Osteoblast (primary cell): ENCODE measurements around the gene ULK3. TPM values are rescaled to one million over a fixed set of nuclear protein-coding genes. Genes with fewer than 3 reads are reported as not detected.

Experiments used
- DNase-seq: peaks from one replicate; pipeline ENCODE4 v3.0.0; 2011; ENCODE audit warnings: low spot score, mixed read lengths; ENCODE audit not compliant: insufficient read length; ENCODE audit errors: missing footprints
- H2AFZ ChIP-seq: 2 replicates; pipeline ENCODE4 v1.6.0; 2011; ENCODE audit warnings: mild to moderate bottlenecking, low read length
- H3K27ac ChIP-seq: 2 replicates; pipeline ENCODE4 v1.5.1; 2011; ENCODE audit warnings: mild to moderate bottlenecking, low read depth, low read length, moderate library complexity
- H3K27me3 ChIP-seq: 2 replicates; pipeline ENCODE4 v1.6.0; 2012; ENCODE audit warnings: mild to moderate bottlenecking, control low read depth, inconsistent platforms, low read length, moderate library complexity; ENCODE audit not compliant: insufficient read depth
- H3K36me3 ChIP-seq: 2 replicates; pipeline ENCODE4 v1.5.1; 2011; ENCODE audit warnings: mild to moderate bottlenecking, low read length, control low read depth, moderate library complexity; ENCODE audit not compliant: insufficient read depth
- H3K4me1 ChIP-seq: 2 replicates; pipeline ENCODE4 v1.5.1; 2011; ENCODE audit warnings: mild to moderate bottlenecking, low read length, control low read depth, moderate library complexity; ENCODE audit not compliant: insufficient read depth
- H3K4me2 ChIP-seq: 2 replicates; pipeline ENCODE4 v1.6.0; 2011; ENCODE audit warnings: mild to moderate bottlenecking, low read length; ENCODE audit not compliant: insufficient read depth
- H3K4me3 ChIP-seq: fragments of 200-600 bp; sonication (generic); 3 replicates; pipeline ENCODE4 v1.5.1; 2012; ENCODE audit warnings: mild to moderate bottlenecking, low read length, inconsistent platforms; ENCODE audit not compliant: insufficient read depth
- H3K79me2 ChIP-seq: 2 replicates; pipeline ENCODE4 v1.6.0; 2012; ENCODE audit warnings: mild to moderate bottlenecking, low read length, control low read depth, inconsistent platforms; ENCODE audit not compliant: insufficient read depth
- H3K9me3 ChIP-seq: 2 replicates; pipeline ENCODE4 v1.5.1; 2011; ENCODE audit warnings: low read depth, low read length, control low read depth
- H4K20me1 ChIP-seq: 2 replicates; pipeline ENCODE4 v1.6.0; 2012; ENCODE audit warnings: mild to moderate bottlenecking, low read length, control low read depth; ENCODE audit not compliant: insufficient read depth
- total RNA-seq: library from RNA; depleted of rRNA; stranded (reverse); fragments of >200 nt; gene quantifications from 2 replicates; pipeline ENCODE4 v1.2.3, GENCODE V29; 2012
- TF ChIP-seq, protein P1 (sequence below): IDR thresholded peaks from 2 replicates; pipeline ENCODE4 v1.5.1; 2011; ENCODE audit warnings: mild to moderate bottlenecking, low read depth, low read length, moderate library complexity; ENCODE audit errors: extremely low read depth

ULK3 gene
- total RNA-seq, 1 donor: 21.4 TPM

DNA sequence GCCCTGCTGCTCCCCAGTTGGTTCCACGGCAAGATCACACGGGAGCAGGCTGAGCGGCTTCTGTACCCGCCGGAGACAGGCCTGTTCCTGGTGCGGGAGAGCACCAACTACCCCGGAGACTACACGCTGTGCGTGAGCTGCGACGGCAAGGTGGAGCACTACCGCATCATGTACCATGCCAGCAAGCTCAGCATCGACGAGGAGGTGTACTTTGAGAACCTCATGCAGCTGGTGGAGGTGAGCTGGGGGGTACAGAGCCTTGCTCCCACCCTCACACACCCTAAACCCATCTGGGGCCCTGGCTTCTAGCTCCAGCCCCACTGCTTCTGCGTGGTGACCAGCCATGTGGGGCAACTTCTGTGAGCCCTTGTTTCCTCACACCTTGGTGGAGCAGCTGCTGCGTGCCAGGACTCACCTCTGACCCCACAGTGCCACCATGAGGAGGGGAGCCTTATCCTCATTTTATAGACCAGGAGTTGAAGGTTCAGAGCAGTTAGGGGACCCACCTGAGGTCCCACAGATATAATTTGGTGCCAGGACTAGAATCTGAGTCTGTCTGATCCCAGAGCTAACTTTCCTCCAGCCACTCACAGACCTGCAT is 43.6 kb downstream of the ULK3 start:
- DNase-seq: peak; percentile 63

DNA sequence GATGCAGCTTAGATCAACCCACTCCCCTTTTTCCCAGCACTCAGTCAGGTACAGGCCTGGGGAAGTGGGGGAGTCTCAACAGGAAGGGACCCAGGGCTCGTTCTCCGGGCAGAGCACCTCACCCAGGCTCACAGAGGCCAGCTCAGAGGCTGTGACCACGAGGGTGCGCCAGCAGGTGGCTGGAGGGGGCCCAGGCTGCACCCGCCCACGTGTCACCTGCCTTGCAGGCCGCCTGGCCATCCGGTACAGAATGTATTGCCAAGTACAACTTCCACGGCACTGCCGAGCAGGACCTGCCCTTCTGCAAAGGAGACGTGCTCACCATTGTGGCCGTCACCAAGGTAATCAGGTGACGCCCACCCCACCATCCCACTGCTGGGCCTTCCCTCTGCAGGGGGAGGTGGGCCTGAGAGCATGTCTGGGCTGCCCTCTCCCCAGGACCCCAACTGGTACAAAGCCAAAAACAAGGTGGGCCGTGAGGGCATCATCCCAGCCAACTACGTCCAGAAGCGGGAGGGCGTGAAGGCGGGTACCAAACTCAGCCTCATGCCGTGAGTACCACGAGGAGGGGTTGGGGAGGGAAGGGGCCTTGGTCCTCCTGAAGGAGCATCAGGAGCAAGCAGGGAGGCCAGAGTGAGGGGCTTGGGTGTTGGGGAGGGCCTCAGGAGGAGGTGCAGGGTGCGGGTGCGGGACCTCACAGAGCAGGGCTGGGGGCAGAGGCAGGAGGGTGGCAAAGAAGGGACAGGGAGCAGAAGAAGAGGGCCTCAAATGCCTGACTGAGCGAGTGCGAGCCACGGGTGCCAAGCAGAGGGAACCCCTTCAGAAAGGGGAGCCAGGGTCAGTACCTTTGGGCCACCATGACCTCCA is 44.3 kb downstream of the ULK3 start:
- Histone ChIP-seq H3K4me1 (peaks cover 5% of the 10 kb centered on the region), H4K20me1 (peaks cover 48% of the 10 kb centered on the region)

More for the DNA sequence above, 43.6 kb downstream of the ULK3 start:
- Histone ChIP-seq H3K27me3 (no peaks in the 10 kb centered on the region), H2AFZ (no peak overlapping the region), H4K20me1 (peaks cover 45% of the 10 kb centered on the region), H3K9me3 (no peaks in the 10 kb centered on the region), H3K4me3 (no peak overlapping the region), H3K4me2 (no peak overlapping the region), H3K27ac (peak overlapping the region; percentile 43), H3K79me2 (peaks cover 55% of the 10 kb centered on the region), H3K36me3 (peaks cover 46% of the 10 kb centered on the region), H3K4me1 (peaks cover 3% of the 10 kb centered on the region)
- TF ChIP-seq, protein P1, sequence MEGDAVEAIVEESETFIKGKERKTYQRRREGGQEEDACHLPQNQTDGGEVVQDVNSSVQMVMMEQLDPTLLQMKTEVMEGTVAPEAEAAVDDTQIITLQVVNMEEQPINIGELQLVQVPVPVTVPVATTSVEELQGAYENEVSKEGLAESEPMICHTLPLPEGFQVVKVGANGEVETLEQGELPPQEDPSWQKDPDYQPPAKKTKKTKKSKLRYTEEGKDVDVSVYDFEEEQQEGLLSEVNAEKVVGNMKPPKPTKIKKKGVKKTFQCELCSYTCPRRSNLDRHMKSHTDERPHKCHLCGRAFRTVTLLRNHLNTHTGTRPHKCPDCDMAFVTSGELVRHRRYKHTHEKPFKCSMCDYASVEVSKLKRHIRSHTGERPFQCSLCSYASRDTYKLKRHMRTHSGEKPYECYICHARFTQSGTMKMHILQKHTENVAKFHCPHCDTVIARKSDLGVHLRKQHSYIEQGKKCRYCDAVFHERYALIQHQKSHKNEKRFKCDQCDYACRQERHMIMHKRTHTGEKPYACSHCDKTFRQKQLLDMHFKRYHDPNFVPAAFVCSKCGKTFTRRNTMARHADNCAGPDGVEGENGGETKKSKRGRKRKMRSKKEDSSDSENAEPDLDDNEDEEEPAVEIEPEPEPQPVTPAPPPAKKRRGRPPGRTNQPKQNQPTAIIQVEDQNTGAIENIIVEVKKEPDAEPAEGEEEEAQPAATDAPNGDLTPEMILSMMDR: no peak

DNA sequence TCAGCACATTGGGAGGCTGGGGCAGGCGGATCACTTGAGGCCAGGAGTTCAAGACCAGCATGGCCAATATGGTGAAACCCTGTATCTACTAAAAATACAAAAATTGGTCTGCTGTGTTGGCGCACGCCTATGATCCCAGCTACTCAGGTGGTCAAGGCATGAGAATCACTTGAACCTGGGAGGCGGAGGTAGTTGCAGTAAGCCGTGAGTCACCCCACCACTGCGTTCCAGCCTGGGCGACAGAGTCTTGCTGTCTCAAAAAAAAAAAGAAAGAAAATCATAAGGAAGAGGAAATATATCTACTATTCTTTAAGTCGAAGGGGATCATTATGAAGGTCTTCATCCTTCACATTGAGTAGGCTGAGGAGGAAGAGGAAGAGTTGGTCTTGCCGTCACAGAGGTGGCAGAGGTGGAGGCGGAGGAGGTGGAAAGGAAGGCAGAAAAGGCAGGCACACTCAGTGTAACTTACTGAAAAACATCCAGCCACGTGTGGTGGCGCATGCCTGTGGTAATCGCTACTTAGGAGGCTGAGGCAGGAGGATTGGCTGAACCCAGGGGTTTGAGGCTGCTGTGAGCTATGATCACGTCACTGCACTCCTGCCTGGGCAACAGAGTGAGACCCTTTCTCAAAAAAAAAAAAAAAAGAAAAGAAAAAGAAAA is 46.9 kb downstream of the ULK3 start:
- Histone ChIP-seq H3K27me3 (no peaks in the 10 kb centered on the region), H3K27ac (no peak overlapping the region), H2AFZ (no peak overlapping the region), H3K4me3 (no peak overlapping the region), H3K79me2 (peaks cover 86% of the 10 kb centered on the region), H3K36me3 (peaks cover 15% of the 10 kb centered on the region), H3K4me2 (no peak overlapping the region), H3K4me1 (peaks cover 12% of the 10 kb centered on the region), H4K20me1 (peaks cover 67% of the 10 kb centered on the region), H3K9me3 (no peaks in the 10 kb centered on the region)
- TF ChIP-seq, protein P1: no peak
- DNase-seq: no peak

More for the DNA sequence above, 44.3 kb downstream of the ULK3 start:
- H3K79me2 ChIP-seq: peaks cover 61% of the 10 kb centered on the region
- peak; percentile 62 for DNase-seq
- H3K4me2 ChIP-seq: no peak overlapping the region
- H2AFZ ChIP-seq: no peak overlapping the region
- H3K27me3 ChIP-seq: no peaks in the 10 kb centered on the region
- no peak overlapping the region for H3K4me3 ChIP-seq
- TF ChIP-seq, protein P1: no peak
- H3K27ac ChIP-seq: no peak overlapping the region
- peaks cover 39% of the 10 kb centered on the region for H3K36me3 ChIP-seq
- H3K9me3 ChIP-seq: no peaks in the 10 kb centered on the region

DNA sequence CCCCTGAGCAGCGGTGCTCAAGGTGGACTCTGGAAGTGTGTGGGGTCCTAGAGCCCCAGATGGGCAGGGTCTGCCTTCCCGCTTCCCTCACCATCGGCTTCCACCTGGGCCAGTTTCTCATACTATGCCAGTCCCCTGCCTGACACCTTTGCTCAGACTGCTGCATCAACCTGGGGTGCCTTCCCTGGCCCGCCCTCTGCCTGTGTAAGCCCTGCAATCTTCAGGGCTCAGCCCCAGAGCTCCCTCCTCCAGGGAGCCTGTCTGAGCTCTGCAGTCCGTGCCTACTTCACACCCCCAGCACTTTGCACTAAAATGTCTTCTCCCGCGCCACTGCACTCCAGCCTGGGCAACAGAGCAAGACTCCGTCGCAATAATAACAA is 48.0 kb downstream of the ULK3 start:
- H3K4me3 ChIP-seq: no peak overlapping the region
- peaks cover 96% of the 10 kb centered on the region for H3K79me2 ChIP-seq
- TF ChIP-seq, protein P1: no peak

More for the DNA sequence above, 48.0 kb downstream of the ULK3 start:
- H4K20me1 ChIP-seq: peaks cover 64% of the 10 kb centered on the region
- no peak overlapping the region for H3K4me2 ChIP-seq
- H3K27ac ChIP-seq: no peak overlapping the region
- H3K36me3 ChIP-seq: peaks cover 7% of the 10 kb centered on the region
- no peaks in the 10 kb centered on the region for H3K9me3 ChIP-seq
- no peak overlapping the region for H2AFZ ChIP-seq
- no peak for DNase-seq
- H3K4me1 ChIP-seq: peaks cover 22% of the 10 kb centered on the region
- no peaks in the 10 kb centered on the region for H3K27me3 ChIP-seq
